Measurements from ENCODE around the gene ATXN2. TPM values are rescaled to one million over a fixed set of nuclear protein-coding genes. Genes with fewer than 3 reads are reported as not detected.

ATXN2 gene
- total and polyA plus RNA-seq, 9 of the 15 experiments (the other 6 are each of a cell fraction or from before 2014, with no cell fraction given), result 16.8 to 67.8 (median 29.3) TPM

- TF ChIP-seq CEBPZ (IDR thresholded peaks at IDR 0.05; ENCODE audit: borderline replicate concordance, low read depth, low read length), result no peak
- TF ChIP-seq KLF13 (tag; IDR thresholded peaks at IDR 0.05; ENCODE audit: borderline replicate concordance, low read depth), result 0 out of 2 replicates have a peak, but pooled peaks have one; percentile 22
- no peak for TF ChIP-seq ZNF518B (CRISPR knock-in tag; IDR thresholded peaks at IDR 0.05)
- no peak for TF ChIP-seq RBM25 (IDR thresholded peaks at IDR 0.05; ENCODE audit: low read depth, low read length, severe bottlenecking)
- no peak for TF ChIP-seq TAF7 (tag; IDR thresholded peaks at IDR 0.05)
- TF ChIP-seq ETS1 (conservative IDR thresholded peaks at IDR 0.05; ENCODE audit: control insufficient read depth, low read depth, low read length), result no peak
- TF ChIP-seq IRF2 (CRISPR knock-in tag; IDR thresholded peaks at IDR 0.05), result no peak
- no peak for TF ChIP-seq POLR2H (tag; IDR thresholded peaks at IDR 0.05; ENCODE audit: low read depth)
- TF ChIP-seq WHSC1 (IDR thresholded peaks at IDR 0.05; ENCODE audit: low read length), result no peak
- no peak for TF ChIP-seq ZZZ3 (IDR thresholded peaks at IDR 0.05)
- no peak for TF ChIP-seq PTTG1 (tag; IDR thresholded peaks at IDR 0.05; ENCODE audit: low read depth)
Observed at GRCh38 chr12:111578276-111578970, 20.7 kb downstream of the ATXN2 start (continued).

Measured in K562 (cell line).